Measurements from ENCODE around the gene TAPBPL.
"Not testable (repeated sequence)": the region's sequence is repeated elsewhere in the genome, so short reads cannot be mapped to it uniquely, and the experiment has no call there.

TAPBPL gene

DNA sequence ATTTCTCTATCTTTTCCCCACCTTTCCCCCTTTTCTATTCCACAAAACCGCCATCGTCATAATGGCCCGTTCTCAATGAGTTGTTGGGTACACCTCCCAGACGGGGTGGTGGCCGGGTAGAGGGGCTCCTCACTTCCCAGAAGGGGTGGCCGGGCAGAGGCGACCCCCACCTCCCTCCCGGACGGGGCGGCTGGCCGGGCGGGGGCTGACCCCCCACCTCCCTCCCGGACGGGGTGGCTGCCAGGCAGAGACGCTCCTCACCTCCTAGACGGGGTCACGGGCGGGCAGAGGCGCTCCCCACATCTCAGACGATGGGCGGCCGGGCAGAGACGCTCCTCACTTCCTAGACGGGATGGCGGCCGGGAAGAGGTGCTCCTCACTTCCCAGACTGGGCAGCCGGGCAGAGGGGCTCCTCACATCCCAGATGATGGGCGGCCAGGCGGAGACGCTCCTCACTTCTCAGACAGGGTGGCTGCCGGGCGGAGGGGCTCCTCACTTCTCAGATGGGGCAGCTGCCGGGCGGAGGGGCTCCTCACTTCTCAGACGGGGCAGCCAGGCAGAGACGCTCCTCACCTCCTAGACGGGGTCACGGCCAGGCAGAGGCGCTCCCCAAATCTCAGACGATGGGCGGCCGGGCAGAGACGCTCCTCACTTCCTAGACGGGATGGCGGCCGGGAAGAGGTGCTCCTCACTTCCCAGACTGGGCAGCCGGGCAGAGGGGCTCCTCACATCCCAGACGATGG lies 23.6 kb downstream of the TAPBPL start:
- intact Hi-C loops (cut with DNase I) = not testable (repeated sequence)
- DNase-seq = peak in 1 of 42 donors; percentile 1

DNA sequence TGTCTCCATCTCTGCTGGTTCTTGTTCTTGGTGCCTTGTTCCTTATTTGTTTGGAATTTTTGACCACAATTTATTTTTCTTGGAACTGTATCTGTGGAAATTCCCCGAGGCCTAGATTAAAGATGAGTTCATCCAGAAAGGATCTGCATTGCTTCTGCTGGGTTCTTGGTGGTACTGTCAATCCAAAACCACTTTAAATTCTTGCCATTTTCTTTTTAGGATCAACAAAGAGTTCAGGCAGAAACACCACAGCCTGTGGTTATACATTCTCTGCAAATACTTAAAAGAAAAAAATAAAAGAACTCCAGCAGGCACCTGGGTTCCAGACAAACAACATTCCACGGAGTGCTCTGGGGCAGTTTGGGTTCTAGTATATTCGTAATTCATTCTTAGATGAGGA lies 24.6 kb downstream of the TAPBPL start:
- intact Hi-C loops (cut with DNase I) = no loop called here
- DNase-seq = no peak

DNA sequence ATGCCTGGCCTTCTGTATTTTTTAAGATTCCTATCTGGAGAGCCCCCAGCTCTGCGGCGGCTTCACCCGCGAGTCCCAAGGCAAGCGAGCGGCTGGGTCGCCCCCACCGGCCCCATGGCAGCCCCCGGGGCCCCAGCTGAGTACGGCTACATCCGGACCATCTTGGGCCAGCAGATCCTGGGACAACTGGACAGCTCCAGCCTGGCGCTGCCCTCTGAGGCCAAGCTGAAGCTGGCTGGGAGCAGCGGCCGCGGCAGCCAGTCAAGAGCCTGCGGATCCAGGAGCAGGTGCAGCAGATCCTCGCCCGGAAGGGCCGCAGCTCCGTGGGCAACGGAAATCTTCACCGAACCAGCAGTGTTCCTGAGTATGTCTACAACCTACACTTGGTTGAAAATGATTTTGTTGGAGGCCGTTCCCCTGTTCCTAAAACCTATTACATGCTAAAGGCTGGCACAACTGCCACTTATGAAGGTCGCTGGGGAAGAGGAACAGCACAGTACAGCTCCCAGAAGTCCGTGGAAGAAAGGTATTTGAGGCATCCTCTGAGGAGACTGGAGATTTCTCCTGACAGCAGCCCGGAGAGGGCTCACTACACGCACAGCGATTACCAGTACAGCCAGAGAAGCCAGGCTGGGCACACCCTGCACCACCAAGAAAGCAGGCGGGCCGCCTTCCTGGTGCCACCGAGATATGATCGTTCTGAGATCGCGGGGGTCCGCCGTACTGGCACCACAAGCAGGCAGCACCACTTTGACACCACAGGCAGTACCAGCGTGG lies 25.9 kb downstream of the TAPBPL start:
- DNase-seq; intact Hi-C loops (cut with DNase I): not testable (repeated sequence)

- DNase-seq = no peak
- intact Hi-C loops (cut with DNase I) = no loop called here
Observed at GRCh38 chr12:6478416-6478815, 26.6 kb downstream of the TAPBPL start.

GRCh38 chr12:6488240-6488639 lies 36.4 kb downstream of the TAPBPL start:
- DNase-seq = no peak
- intact Hi-C loops (cut with DNase I) = no loop called here

DNA sequence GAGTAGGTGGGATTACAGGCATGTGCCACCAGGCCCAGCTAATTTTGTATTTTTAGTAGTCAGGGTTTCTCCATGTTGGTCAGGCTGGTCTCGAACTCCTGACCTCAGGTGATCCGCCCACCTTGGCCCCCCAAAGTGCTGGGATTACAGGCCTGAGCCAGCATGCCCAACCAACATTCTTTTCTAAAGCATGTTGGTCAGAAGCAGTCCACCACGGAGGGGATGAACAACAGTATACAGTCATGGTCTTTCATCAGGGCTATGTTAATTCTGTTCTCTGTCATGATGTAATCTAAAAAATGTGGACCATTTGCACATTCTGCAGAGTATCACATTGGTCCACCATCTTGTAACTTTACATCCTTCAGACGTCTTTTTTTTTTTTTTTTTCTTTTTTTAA lies 37.6 kb downstream of the TAPBPL start:
- intact Hi-C loops (cut with DNase I) = no loop called here
- no peak for DNase-seq

- DNase-seq; intact Hi-C loops (cut with DNase I): not testable (repeated sequence)
Observed at GRCh38 chr12:6490673-6491072, 38.8 kb downstream of the TAPBPL start.

GRCh38 chr12:6492838-6493496 lies 41.1 kb downstream of the TAPBPL start, which contains the start of gene MRPL51:
Gene MRPL51, minus strand, starts transcription at chr12:6493262. Its CDS starts 126 bp downstream, at chr12:6493136.
- intact Hi-C loops (cut with DNase I) = loop anchor here (2.0 kb wide), 1 partner anchor 40 kb away; no protein-coding TSS in a partner anchor
- DNase-seq = peak; percentile 75 to 100 (median 98)

GRCh38 chr12:6493497-6494257 lies 41.8 kb downstream of the TAPBPL start, which contains the start of gene NCAPD2:
Gene NCAPD2, plus strand, starts transcription at chr12:6494102. Its CDS starts 997 bp downstream, at chr12:6495099.
- intact Hi-C loops (cut with DNase I) = loop anchor here (2.0 kb wide), 1 partner anchor 39 kb away; no protein-coding TSS in a partner anchor
- peak; percentile 90 to 99 (median 97) for DNase-seq

DNA sequence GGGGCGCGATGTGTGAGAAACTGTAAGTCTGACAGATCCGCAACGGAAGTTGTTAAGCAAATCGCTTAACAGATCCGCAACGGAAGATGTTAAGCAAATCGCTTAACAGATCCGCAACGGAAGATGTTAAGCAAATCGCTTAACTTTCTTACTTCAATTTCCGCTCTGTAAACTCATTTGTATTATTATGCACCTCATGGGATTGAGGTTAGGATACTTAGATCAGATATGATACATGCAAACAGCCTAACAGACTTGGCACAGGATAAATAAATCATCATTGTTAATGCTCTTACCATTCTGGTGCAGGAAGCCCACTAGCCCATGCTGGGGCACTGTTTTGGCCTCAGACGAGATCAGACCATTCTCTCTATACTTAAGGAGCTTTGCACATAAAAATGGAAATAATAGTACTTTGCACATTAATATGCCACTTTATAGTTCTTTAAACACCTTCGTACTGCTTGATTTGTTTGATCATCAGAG lies 42.5 kb downstream of the TAPBPL start:
- DNase-seq = no peak
- intact Hi-C loops (cut with DNase I) = no loop called here

DNA sequence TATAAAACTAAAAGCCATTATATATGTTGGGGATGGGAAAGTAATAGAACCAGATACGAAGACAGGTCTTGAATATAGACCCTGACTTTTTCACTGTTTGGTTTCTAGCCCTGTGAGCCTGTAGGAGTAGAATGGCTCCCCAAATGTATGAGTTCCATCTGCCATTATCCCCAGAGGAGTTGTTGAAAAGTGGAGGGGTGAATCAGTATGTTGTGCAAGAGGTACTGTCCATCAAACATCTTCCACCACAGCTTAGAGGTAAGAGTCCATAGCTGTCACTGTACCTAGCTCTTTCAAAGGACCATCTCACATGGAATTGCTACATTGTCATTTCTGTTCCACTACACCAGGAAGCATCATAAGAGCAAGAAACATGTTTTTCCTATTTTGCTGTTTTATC lies 43.1 kb downstream of the TAPBPL start:
- intact Hi-C loops (cut with DNase I) = no loop called here
- no peak for DNase-seq

DNA sequence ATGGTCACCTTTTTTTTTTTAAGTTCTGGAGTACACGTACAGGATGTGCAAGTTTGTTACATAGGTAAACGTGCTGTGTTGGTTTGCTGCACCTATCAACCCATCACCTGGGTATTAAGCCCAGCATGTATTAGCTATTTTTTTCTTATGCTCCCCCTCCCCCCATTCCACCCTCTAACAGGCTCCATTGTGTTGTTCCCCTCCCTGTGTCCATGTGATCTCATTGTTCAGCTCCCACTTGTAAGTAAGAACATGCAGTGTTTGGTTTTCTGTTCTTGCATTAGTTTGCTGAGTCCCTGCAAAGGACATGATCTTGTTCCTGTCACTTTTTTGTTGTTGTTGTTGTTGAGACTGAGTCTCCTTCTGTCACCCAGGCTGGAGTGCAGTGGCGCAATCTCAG lies 45.4 kb downstream of the TAPBPL start:
- peak in 24 of 42 donors; percentile 5 to 71 (median 33) for DNase-seq
- intact Hi-C loops (cut with DNase I) = not testable (repeated sequence)

GRCh38 chr12:6500466-6500865 lies 48.6 kb downstream of the TAPBPL start:
- intact Hi-C loops (cut with DNase I) = no loop called here
- DNase-seq = no peak

DNA sequence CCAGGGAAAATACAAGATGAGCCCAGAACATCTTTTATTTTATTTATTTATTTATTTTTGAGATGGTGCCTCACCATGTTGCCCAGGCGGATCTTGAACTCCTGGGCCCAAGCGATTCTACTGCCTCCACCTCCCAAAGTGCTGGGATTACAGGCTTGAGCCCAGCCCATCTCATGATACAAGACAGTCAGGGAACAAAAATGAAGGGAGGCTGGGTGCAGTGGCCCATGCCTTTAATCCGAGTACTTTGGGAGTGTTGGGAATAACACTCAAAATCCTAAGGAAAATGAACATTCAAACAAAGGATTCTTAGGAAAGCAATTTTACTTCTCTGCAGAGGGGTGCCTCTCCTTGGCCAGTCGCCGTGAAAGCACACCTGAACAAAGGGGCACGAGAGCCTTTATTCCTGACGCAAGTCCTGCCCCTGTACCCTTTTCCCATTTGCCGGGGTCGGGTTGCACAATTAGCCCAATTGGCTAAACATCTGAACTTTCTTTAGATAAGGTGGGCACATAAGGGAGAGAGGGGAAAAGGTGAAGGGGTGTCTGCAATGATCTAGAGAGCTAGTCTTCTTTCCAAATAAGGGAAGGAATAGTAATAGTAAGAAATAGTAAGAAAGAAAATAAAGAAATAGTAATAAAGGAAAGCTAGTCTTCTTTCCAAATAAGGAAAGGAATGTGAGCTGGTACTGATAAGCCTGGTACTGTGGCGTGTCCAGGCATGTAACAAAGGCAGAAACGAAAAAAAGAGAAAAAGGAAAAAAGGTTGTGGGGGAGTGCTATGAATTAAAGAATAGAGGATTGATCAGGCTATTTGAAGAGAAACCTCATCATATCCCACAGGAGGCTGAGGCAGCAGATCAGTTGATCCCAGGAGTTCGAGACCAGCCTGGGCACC lies 55.5 kb downstream of the TAPBPL start:
- intact Hi-C loops (cut with DNase I) = no loop called here
- no peak for DNase-seq

- no peak for DNase-seq
- intact Hi-C loops (cut with DNase I) = no loop called here
Observed at GRCh38 chr12:6508087-6508486, 56.2 kb downstream of the TAPBPL start.
